ENCODE measurements around the gene VOPP1. TPM values are rescaled to one million over a fixed set of nuclear protein-coding genes. Genes with fewer than 3 reads are reported as not detected.

The VOPP1 gene
- total RNA-seq, 1 experiment from 2014 or later = 30.3 TPM

DNA sequence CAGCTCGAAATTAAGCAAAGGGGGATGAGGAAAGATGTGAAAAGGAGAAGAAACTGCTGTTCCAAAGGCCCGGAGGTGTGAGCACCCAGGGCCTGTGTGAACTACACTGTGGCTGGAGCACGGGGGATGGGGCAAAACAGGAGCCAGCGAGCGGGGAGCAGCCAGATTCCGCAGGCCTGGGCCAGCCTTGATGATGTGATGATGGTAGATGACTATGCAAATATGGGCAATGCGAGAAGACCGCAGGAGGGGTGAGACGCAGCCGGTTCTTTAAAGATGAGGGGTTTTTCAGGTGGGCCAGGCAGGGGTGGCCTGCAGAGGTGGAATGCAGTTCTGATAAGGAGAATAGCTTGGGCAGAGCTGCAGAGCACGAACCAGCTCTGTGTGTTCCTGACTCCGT is 145.6 kb downstream of the VOPP1 start:
- no peak for ATAC-seq
- Histone ChIP-seq H4K20me1 (ENCODE audit: insufficient read depth) (no peaks in the 10 kb centered on the region), H3K9me2 (ENCODE audit: insufficient read depth) (no peaks in the 10 kb centered on the region), H3K27ac (ENCODE audit: low read depth, low read length) (no peak overlapping the region), H3K79me2 (ENCODE audit: insufficient read depth, low read length) (no peaks in the 10 kb centered on the region), H3K4me3 (replicated peaks in 1 of 2; ENCODE audit: low read depth in 1 of 2, low read length in 2 of 2) (no peak overlapping the region), H3K36me3 (ENCODE audit: control insufficient read depth in 1 of 2, insufficient read depth in 2 of 2, low read length in 2 of 2) (no peaks in the 10 kb centered on the region), H3K9ac (ENCODE audit: low read length) (no peak overlapping the region), H3K4me1 (ENCODE audit: control insufficient read depth in 1 of 2, insufficient read depth in 2 of 2, low read length in 2 of 2) (no peaks in the 10 kb centered on the region), H3K4me2 (ENCODE audit: low read length) (no peak overlapping the region), H3K27me3 (ENCODE audit: insufficient read depth, low read length) (no peaks in the 10 kb centered on the region), H3K9me3 (ENCODE audit: control insufficient read depth in 1 of 2, insufficient read depth in 1 of 2, low read depth in 1 of 2, low read length in 2 of 2) (no peaks in the 10 kb centered on the region), H2AFZ (ENCODE audit: low read depth, low read length, poor library complexity, severe bottlenecking) (no peak overlapping the region)
- DNase-seq (ENCODE audit: low read depth, low spot score) = no peak
- no peak for TF ChIP-seq CBX3 (IDR thresholded peaks at IDR 0.05; ENCODE audit: low read depth)
- TF ChIP-seq SRF (IDR thresholded peaks at IDR 0.05; ENCODE audit: low read depth) = no peak
- no peak for TF ChIP-seq RAD21 (IDR thresholded peaks at IDR 0.05; ENCODE audit: low read depth)
- no peak for TF ChIP-seq SP1 (IDR thresholded peaks at IDR 0.05; ENCODE audit: low read depth)
- TF ChIP-seq ZNF274 (IDR thresholded peaks at IDR 0.05; ENCODE audit: low read depth, low read length) = no peak
- no peak for TF ChIP-seq EZH2 (IDR thresholded peaks at IDR 0.05)
- no peak for TF ChIP-seq JUND (IDR thresholded peaks at IDR 0.05)
- intact Hi-C loops (cut with micrococcal nuclease) = no loop called here
- BruUV-seq (replicated peaks) = no TSS peak
- ChIA-PET POLR2A (no interaction called here), CTCF (no interaction called here), RAD21 (ENCODE audit: low non-redundant PET in 1 of 2, low total read pairs in 2 of 2, uncharacterized antibody in 2 of 2, unreplicated experiment in 2 of 2) (no interaction called here)

DNA sequence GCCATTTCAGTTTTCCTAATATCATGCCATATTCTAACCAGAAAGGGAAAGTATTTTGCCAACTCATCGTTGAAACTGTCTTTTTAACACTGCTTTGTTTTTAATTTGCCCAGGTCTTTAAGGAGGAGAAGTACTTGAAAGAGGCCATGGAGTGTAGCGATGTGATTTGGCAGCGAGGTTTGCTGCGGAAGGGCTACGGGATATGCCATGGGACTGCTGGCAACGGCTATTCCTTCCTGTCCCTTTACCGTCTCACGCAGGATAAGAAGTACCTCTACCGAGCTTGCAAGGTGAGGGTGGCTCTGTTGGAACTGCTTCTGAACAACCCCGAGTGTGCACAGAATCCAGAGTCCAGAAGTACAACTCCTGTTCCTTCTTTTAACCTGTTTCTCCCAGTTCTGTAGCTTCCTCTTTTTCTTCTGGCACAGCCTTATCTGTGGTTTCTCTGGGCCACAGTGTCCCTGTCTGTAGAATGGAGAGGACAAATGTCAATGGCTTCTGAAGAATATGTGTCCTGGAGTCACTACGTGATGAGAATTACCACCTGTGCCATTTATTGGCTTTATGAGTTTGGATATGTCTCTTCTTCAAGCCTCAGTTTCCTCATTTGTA is 147.1 kb downstream of the VOPP1 start:
- Histone ChIP-seq H3K27me3 (ENCODE audit: insufficient read depth, low read length) (no peaks in the 10 kb centered on the region), H4K20me1 (ENCODE audit: insufficient read depth) (no peaks in the 10 kb centered on the region), H3K27ac (ENCODE audit: low read depth, low read length) (no peak overlapping the region), H3K79me2 (ENCODE audit: insufficient read depth, low read length) (no peaks in the 10 kb centered on the region), H2AFZ (ENCODE audit: low read depth, low read length, poor library complexity, severe bottlenecking) (no peak overlapping the region), H3K9me2 (ENCODE audit: insufficient read depth) (no peaks in the 10 kb centered on the region), H3K4me3 (replicated peaks in 1 of 2; ENCODE audit: low read depth in 1 of 2, low read length in 2 of 2) (no peak overlapping the region), H3K4me2 (ENCODE audit: low read length) (no peak overlapping the region), H3K36me3 (ENCODE audit: control insufficient read depth in 1 of 2, insufficient read depth in 2 of 2, low read length in 2 of 2) (no peaks in the 10 kb centered on the region), H3K4me1 (ENCODE audit: control insufficient read depth in 1 of 2, insufficient read depth in 2 of 2, low read length in 2 of 2) (no peaks in the 10 kb centered on the region), H3K9me3 (ENCODE audit: control insufficient read depth in 1 of 2, insufficient read depth in 1 of 2, low read depth in 1 of 2, low read length in 2 of 2) (no peaks in the 10 kb centered on the region), H3K9ac (ENCODE audit: low read length) (no peak overlapping the region)
- CTCF ChIA-PET = no interaction called here
- DNase-seq (ENCODE audit: low read depth, low spot score) (no peak), ATAC-seq (no peak)
- POLR2A ChIA-PET = no interaction called here
- intact Hi-C loops (cut with micrococcal nuclease) = no loop called here
- BruUV-seq (replicated peaks) = no TSS peak
- TF ChIP-seq ZFX (IDR thresholded peaks at IDR 0.05) (no peak), EGR1 (IDR thresholded peaks at IDR 0.05; ENCODE audit: low read depth) (no peak), ELF1 (IDR thresholded peaks at IDR 0.05; ENCODE audit: borderline replicate concordance, low read depth) (no peak), CEBPB (IDR thresholded peaks at IDR 0.05; ENCODE audit: low read depth) (no peak), EZH2phosphoT487 (IDR thresholded peaks at IDR 0.05; ENCODE audit: borderline replicate concordance) (no peak), YY1 (IDR thresholded peaks at IDR 0.05; ENCODE audit: extremely low read depth, insufficient replicate concordance, low read depth, low read length) (no peak), JUND (IDR thresholded peaks at IDR 0.05) (no peak), ZNF274 (IDR thresholded peaks at IDR 0.05; ENCODE audit: low read depth, low read length) (no peak), TCF7L2 (IDR thresholded peaks at IDR 0.05; ENCODE audit: borderline replicate concordance, extremely low read depth, insufficient read depth, insufficient read length) (no peak), CBX3 (IDR thresholded peaks at IDR 0.05; ENCODE audit: low read depth) (no peak), EZH2 (IDR thresholded peaks at IDR 0.05) (no peak), SP1 (IDR thresholded peaks at IDR 0.05; ENCODE audit: low read depth) (no peak)
- TF ChIP-seq, protein P1, sequence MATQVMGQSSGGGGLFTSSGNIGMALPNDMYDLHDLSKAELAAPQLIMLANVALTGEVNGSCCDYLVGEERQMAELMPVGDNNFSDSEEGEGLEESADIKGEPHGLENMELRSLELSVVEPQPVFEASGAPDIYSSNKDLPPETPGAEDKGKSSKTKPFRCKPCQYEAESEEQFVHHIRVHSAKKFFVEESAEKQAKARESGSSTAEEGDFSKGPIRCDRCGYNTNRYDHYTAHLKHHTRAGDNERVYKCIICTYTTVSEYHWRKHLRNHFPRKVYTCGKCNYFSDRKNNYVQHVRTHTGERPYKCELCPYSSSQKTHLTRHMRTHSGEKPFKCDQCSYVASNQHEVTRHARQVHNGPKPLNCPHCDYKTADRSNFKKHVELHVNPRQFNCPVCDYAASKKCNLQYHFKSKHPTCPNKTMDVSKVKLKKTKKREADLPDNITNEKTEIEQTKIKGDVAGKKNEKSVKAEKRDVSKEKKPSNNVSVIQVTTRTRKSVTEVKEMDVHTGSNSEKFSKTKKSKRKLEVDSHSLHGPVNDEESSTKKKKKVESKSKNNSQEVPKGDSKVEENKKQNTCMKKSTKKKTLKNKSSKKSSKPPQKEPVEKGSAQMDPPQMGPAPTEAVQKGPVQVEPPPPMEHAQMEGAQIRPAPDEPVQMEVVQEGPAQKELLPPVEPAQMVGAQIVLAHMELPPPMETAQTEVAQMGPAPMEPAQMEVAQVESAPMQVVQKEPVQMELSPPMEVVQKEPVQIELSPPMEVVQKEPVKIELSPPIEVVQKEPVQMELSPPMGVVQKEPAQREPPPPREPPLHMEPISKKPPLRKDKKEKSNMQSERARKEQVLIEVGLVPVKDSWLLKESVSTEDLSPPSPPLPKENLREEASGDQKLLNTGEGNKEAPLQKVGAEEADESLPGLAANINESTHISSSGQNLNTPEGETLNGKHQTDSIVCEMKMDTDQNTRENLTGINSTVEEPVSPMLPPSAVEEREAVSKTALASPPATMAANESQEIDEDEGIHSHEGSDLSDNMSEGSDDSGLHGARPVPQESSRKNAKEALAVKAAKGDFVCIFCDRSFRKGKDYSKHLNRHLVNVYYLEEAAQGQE (IDR thresholded peaks at IDR 0.05; ENCODE audit: low read depth) = no peak
- TF ChIP-seq, protein P2, sequence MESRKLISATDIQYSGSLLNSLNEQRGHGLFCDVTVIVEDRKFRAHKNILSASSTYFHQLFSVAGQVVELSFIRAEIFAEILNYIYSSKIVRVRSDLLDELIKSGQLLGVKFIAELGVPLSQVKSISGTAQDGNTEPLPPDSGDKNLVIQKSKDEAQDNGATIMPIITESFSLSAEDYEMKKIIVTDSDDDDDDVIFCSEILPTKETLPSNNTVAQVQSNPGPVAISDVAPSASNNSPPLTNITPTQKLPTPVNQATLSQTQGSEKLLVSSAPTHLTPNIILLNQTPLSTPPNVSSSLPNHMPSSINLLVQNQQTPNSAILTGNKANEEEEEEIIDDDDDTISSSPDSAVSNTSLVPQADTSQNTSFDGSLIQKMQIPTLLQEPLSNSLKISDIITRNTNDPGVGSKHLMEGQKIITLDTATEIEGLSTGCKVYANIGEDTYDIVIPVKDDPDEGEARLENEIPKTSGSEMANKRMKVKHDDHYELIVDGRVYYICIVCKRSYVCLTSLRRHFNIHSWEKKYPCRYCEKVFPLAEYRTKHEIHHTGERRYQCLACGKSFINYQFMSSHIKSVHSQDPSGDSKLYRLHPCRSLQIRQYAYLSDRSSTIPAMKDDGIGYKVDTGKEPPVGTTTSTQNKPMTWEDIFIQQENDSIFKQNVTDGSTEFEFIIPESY (IDR thresholded peaks at IDR 0.05; ENCODE audit: extremely low read depth, insufficient replicate concordance, low read length) = no peak
- RAD21 ChIA-PET (ENCODE audit: low non-redundant PET in 1 of 2, low total read pairs in 2 of 2, uncharacterized antibody in 2 of 2, unreplicated experiment in 2 of 2) = interaction anchor here in 1 of 2 experiments (0.6 kb wide), 1 partner anchor 10 kb away, joined by 5 read pairs; no protein-coding TSS in a partner anchor

All from HCT116 (cell line).